Fibroblast of mammary gland (primary cell): ENCODE data around the gene SKIDA1.

ENCODE experiments used
- DNase-seq: peaks from one replicate; pipeline ENCODE4 v3.0.0-alpha.2; 2010; ENCODE audit warnings: low read depth
- H3K4me3 ChIP-seq: 2 replicates; pipeline ENCODE4 v1.5.1; 2011; ENCODE audit warnings: low read depth, mild to moderate bottlenecking, low read length, moderate library complexity; ENCODE audit not compliant: control insufficient read depth
- TF ChIP-seq, protein P1 (sequence below): conservative IDR thresholded peaks from 2 replicates; pipeline ENCODE4 v1.5.1; 2011; ENCODE audit warnings: low read depth, low read length, inconsistent platforms; ENCODE audit not compliant: control insufficient read depth, insufficient read depth

Gene SKIDA1

GRCh38 chr10:21528236-21529031 is 3.0 kb upstream of the SKIDA1 start:
- peak; percentile 16 for DNase-seq
- peak overlapping the region; percentile 53 for H3K4me3 ChIP-seq
- TF ChIP-seq, protein P1, sequence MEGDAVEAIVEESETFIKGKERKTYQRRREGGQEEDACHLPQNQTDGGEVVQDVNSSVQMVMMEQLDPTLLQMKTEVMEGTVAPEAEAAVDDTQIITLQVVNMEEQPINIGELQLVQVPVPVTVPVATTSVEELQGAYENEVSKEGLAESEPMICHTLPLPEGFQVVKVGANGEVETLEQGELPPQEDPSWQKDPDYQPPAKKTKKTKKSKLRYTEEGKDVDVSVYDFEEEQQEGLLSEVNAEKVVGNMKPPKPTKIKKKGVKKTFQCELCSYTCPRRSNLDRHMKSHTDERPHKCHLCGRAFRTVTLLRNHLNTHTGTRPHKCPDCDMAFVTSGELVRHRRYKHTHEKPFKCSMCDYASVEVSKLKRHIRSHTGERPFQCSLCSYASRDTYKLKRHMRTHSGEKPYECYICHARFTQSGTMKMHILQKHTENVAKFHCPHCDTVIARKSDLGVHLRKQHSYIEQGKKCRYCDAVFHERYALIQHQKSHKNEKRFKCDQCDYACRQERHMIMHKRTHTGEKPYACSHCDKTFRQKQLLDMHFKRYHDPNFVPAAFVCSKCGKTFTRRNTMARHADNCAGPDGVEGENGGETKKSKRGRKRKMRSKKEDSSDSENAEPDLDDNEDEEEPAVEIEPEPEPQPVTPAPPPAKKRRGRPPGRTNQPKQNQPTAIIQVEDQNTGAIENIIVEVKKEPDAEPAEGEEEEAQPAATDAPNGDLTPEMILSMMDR: no peak

DNA sequence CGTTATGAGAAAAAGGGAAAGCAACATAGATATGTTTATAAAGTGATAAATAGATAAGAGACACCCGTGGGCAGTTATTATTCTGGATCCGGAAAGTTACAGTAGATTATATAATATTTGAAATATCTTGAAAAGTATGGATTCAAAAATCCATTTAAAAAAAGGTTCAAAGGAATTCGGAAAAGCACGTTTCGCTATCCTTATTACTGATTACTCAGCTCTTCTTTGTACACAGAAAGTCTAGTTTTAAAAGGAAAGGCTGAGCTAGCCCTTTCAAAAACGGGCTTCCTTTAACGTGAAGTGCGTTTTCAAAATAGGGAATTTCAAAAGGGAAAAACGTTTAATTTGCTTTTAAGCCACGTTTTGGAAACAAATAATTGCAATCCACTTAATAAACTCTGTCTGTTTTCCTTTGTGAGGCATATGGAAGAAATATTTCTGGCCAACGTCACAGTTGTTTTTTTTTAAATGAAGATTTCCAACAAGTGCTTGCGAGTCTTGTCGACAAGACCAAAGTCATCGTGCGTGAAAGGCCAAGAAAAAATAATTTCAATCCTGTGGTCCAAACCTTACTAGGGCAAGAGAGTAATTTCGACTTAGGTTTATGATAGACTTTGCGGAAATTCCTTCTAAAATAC is 2.2 kb upstream of the SKIDA1 start:
- DNase-seq: peak; percentile 58
- TF ChIP-seq, protein P1: no peak
- H3K4me3 ChIP-seq: peak overlapping the region; percentile 53

DNA sequence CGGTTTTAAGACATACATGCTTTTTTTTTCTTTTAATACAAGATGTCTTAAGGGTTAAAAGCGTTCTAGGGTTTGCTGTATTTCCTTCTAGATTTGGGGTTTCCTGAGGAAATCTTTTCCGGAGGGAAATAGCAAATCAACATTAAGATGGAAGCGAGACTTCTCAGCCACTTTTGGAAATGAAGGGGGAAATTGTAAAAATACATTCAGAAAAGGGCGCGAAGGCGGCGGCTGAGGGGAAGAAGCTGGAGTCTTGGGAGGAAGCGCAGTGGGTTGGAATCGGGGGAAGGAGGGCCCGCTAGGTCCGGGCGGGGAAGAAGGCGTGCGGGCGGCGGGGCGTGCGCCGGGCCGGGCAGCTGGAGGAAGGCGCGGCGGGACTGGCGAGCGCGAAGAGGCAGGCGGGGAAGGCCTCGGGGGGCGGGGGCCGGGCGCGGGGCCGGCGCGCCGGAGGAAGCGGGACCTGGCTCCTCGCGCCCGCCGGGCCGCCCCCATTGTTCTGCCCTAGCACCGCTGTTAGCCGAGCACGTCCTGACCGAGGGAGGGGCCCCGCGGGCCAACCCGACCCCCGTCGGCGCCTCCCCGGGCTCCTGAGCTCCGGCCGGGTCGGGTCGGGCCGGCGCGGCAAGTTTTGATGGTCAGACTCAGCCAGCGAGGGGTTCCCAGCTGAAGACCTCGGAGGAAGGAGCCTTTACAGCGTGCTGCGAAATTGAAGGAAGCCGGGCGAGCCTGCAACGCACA is 1.5 kb upstream of the SKIDA1 start:
- TF ChIP-seq, protein P1: no peak
- peak; percentile 62 for DNase-seq
- peak overlapping the region; percentile 59 for H3K4me3 ChIP-seq

GRCh38 chr10:21526188-21526859 is 842 bp upstream of the SKIDA1 start:
- peak overlapping the region; percentile 59 for H3K4me3 ChIP-seq
- TF ChIP-seq, protein P1: no peak
- DNase-seq: peak; percentile 80

GRCh38 chr10:21524526-21525366 is 736 bp downstream of the SKIDA1 start:
- peak overlapping the region; percentile 76 for H3K4me3 ChIP-seq
- TF ChIP-seq, protein P1: no peak
- peak; percentile 57 for DNase-seq
